Hepatocyte (in vitro differentiated cells): ENCODE results near the gene ZNRF3. TPM values are rescaled to one million over a fixed set of nuclear protein-coding genes. Genes with fewer than 3 reads are reported as not detected.

Experiments used
- DNase-seq: peaks from one replicate; pipeline ENCODE4 v3.0.0-alpha.2; 2016; ENCODE audit warnings: low spot score
- H2AFZ ChIP-seq: fragments of 200-600 bp; sonication (generic); 2 replicates; pipeline ENCODE4 v1.6.0; 2016; ENCODE audit warnings: antibody characterized with exemption, mild to moderate bottlenecking
- H3K27ac ChIP-seq: fragments of 200-600 bp; sonication (generic); 2 replicates; pipeline ENCODE4 v1.5.1; 2016; ENCODE audit warnings: mild to moderate bottlenecking
- H3K27me3 ChIP-seq: fragments of 200-600 bp; sonication (generic); 2 replicates; pipeline ENCODE4 v1.6.1; 2016
- H3K36me3 ChIP-seq: fragments of 200-600 bp; sonication (generic); replicated peaks from 2 replicates; pipeline ENCODE4 v1.5.1; 2016; ENCODE audit warnings: low read depth; ENCODE audit not compliant: insufficient read depth
- H3K4me1 ChIP-seq: fragments of 200-600 bp; sonication (generic); 2 replicates; pipeline ENCODE4 v1.5.1; 2016; ENCODE audit warnings: mild to moderate bottlenecking, moderate library complexity; ENCODE audit not compliant: insufficient read depth
- H3K4me2 ChIP-seq: fragments of 200-600 bp; sonication (generic); 2 replicates; pipeline ENCODE4 v1.6.0; 2016
- H3K4me3 ChIP-seq: fragments of 200-600 bp; sonication (generic); 2 replicates; pipeline ENCODE4 v1.5.1; 2016; ENCODE audit warnings: mild to moderate bottlenecking
- H3K79me2 ChIP-seq: fragments of 200-600 bp; sonication (generic); 2 replicates; pipeline ENCODE4 v1.6.0; 2017; ENCODE audit warnings: mild to moderate bottlenecking
- H3K9me2 ChIP-seq: fragments of 200-600 bp; sonication (generic); replicated peaks from 2 replicates; pipeline ENCODE4 v1.6.0; 2017; ENCODE audit warnings: mild to moderate bottlenecking; ENCODE audit not compliant: insufficient read depth
- H3K9me3 ChIP-seq: fragments of 200-600 bp; sonication (generic); 2 replicates; pipeline ENCODE4 v1.5.1; 2016; ENCODE audit warnings: low read depth, mild to moderate bottlenecking
- H4K20me1 ChIP-seq: fragments of 200-600 bp; sonication (generic); 2 replicates; pipeline ENCODE4 v1.6.0; 2016; ENCODE audit warnings: mild to moderate bottlenecking; ENCODE audit not compliant: insufficient read depth, poor library complexity, severe bottlenecking
- EZH2 ChIP-seq: fragments of 200-600 bp; sonication (generic); IDR thresholded peaks from 2 replicates; pipeline ENCODE4 v1.6.1; 2016; ENCODE audit warnings: antibody characterized with exemption, mild to moderate bottlenecking, borderline replicate concordance
- EZH2phosphoT487 ChIP-seq: fragments of 200-600 bp; sonication (generic); IDR thresholded peaks from one replicate; pipeline ENCODE4 v1.6.1; 2018; ENCODE audit warnings: antibody characterized with exemption, mild to moderate bottlenecking, low read depth, moderate library complexity; ENCODE audit not compliant: unreplicated experiment, severe bottlenecking
- WGBS: methylation state at CpG from one replicate; pipeline ENCODE4 v1.1.6; 2016; ENCODE audit warnings: low lambda C conversion rate; ENCODE audit errors: missing lambda C conversion rate; 5-methylcytosine and 5-hydroxymethylcytosine counted together
- polyA plus RNA-seq: library from polyadenylated mRNA; unstranded; fragments of >200 nt; fragmentation: Nextera tagmentation; extraction: Ambion mirVana; gene quantifications from 2 replicates; pipeline ENCODE4 v1.2.1, GENCODE V29; 2016
- total RNA-seq: library from RNA; depleted of rRNA; stranded (reverse); fragments of >200 nt; gene quantifications from 2 replicates; pipeline ENCODE4 v1.2.3, GENCODE V29; 2014
- TF ChIP-seq, protein P1 (sequence below): fragments of 200-600 bp; sonication (generic); IDR thresholded peaks from 2 replicates; pipeline ENCODE4 v1.5.1; 2016; ENCODE audit warnings: antibody characterized with exemption, mild to moderate bottlenecking; ENCODE audit not compliant: poor library complexity

The ZNRF3 gene
- total and polyA plus RNA-seq, 2 experiments from 2014 or later = 8.9 to 14.7 TPM

DNA sequence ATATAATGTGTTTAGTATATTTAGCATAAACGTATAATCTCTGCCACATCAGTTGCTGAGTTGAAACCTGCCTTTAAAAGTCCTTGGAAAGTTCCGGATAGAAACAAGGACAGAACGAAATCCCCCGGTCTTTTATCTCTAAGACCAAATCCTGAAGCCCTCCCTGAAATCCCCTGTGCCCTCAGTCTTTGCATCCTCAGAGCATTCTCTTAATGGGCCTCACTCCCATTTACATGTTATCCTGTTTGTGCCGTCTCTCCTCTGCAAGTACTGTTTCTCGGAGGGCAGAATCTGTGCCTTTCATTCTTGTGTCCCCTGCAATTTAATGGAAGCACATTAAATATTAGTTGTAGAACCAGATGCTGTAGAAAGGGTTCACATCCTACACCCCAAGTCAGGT lies 56.0 kb downstream of the ZNRF3 start:
- Histone ChIP-seq H3K9me3 (no peaks in the 10 kb centered on the region), H3K4me1 (peaks cover 14% of the 10 kb centered on the region), H3K27ac (no peak overlapping the region), H4K20me1 (no peaks in the 10 kb centered on the region), H3K4me2 (no peak overlapping the region), H3K4me3 (no peak overlapping the region), H3K36me3 (no peaks in the 10 kb centered on the region), H3K9me2 (no peaks in the 10 kb centered on the region), H2AFZ (no peak overlapping the region), H3K27me3 (no peaks in the 10 kb centered on the region), H3K79me2 (peaks cover 77% of the 10 kb centered on the region)
- TF ChIP-seq, protein P1, sequence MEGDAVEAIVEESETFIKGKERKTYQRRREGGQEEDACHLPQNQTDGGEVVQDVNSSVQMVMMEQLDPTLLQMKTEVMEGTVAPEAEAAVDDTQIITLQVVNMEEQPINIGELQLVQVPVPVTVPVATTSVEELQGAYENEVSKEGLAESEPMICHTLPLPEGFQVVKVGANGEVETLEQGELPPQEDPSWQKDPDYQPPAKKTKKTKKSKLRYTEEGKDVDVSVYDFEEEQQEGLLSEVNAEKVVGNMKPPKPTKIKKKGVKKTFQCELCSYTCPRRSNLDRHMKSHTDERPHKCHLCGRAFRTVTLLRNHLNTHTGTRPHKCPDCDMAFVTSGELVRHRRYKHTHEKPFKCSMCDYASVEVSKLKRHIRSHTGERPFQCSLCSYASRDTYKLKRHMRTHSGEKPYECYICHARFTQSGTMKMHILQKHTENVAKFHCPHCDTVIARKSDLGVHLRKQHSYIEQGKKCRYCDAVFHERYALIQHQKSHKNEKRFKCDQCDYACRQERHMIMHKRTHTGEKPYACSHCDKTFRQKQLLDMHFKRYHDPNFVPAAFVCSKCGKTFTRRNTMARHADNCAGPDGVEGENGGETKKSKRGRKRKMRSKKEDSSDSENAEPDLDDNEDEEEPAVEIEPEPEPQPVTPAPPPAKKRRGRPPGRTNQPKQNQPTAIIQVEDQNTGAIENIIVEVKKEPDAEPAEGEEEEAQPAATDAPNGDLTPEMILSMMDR = no peak
- TF ChIP-seq EZH2 = no peak
- WGBS = 59% methylated on average over 6 of the region's 6 CpGs
- no peak for DNase-seq

DNA sequence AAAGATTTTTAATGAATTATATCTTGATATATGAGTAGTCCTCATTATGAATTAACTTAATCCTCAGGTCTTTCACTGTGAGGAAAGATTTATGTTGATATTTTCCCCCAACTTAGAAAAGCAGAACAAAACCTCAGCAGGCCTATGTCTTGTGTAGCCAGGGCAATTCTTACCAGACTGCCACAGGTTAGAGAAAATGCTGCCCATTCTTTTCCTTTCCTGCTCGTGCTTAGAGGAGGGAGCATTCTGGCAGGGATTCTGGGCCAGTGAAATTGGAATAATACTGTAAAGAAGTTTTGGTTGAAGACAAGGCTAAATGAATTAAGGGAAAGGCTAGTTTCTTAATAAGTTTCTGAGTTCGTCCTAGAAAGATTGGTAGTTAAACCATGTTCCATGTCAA lies 56.6 kb downstream of the ZNRF3 start:
- Histone ChIP-seq H3K36me3 (no peaks in the 10 kb centered on the region), H2AFZ (no peak overlapping the region), H3K9me2 (no peaks in the 10 kb centered on the region), H3K4me3 (no peak overlapping the region), H3K79me2 (peaks cover 77% of the 10 kb centered on the region), H3K4me1 (peaks cover 14% of the 10 kb centered on the region), H4K20me1 (no peaks in the 10 kb centered on the region), H3K27ac (no peak overlapping the region), H3K4me2 (no peak overlapping the region), H3K27me3 (no peaks in the 10 kb centered on the region), H3K9me3 (no peaks in the 10 kb centered on the region)
- WGBS = 65% methylated on average over 2 of the region's 2 CpGs
- DNase-seq = no peak
- TF ChIP-seq EZH2phosphoT487 = no peak
- TF ChIP-seq EZH2 = no peak
- TF ChIP-seq, protein P1 = no peak

DNA sequence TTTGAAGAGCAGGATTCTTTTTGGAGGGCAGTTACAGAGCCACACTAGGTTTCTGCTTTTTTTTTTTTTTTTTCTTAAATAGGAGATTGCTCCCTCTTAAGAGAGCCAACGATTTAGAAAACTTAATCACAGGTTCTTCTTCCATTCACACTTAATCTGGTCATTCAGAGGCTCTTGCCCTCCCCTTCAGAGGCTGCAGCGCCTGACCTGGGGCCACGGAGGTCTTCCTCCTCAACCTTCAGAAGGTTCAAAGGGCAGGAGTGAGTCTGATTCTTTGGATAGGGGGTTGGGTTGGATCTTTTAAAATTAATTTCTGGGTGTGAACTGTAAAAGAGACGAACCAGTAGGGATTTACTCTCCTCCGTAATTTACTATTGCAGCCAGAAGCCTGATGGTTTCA lies 57.1 kb downstream of the ZNRF3 start:
- Histone ChIP-seq H3K9me2 (no peaks in the 10 kb centered on the region), H3K27me3 (no peaks in the 10 kb centered on the region), H4K20me1 (no peaks in the 10 kb centered on the region), H3K4me2 (no peak overlapping the region), H3K9me3 (no peaks in the 10 kb centered on the region), H2AFZ (no peak overlapping the region), H3K27ac (no peak overlapping the region), H3K79me2 (peaks cover 77% of the 10 kb centered on the region), H3K36me3 (no peaks in the 10 kb centered on the region), H3K4me3 (no peak overlapping the region), H3K4me1 (peaks cover 14% of the 10 kb centered on the region)
- no peak for DNase-seq
- no peak for TF ChIP-seq EZH2
- TF ChIP-seq EZH2phosphoT487 = no peak
- TF ChIP-seq, protein P1 = no peak
- WGBS = 65% methylated on average over 5 of the region's 5 CpGs

DNA sequence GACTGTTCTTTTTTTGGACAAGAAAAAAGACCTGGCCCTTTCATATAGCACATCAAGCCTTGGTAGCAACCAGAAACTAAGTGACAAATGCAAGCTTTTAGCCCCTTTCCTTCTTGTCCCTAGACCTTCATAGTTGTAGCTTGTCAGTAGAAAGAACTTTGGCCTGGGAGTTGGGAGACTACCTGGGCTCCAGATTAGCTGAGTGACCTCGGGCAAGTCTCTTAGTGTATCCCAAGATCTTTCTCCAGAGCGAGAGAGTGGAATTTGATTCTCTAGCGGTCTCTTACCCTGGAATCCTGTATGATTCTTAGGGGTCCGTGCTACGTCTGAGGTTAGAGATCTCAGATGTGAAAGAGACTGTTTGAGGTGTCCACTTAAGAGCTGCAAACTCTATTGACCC lies 59.0 kb downstream of the ZNRF3 start:
- H3K9me3 ChIP-seq = no peaks in the 10 kb centered on the region
- no peaks in the 10 kb centered on the region for H3K27me3 ChIP-seq
- peaks cover 80% of the 10 kb centered on the region for H3K79me2 ChIP-seq
- H3K4me1 ChIP-seq = peaks cover 14% of the 10 kb centered on the region
- no peak overlapping the region for H3K4me3 ChIP-seq
- H4K20me1 ChIP-seq = no peaks in the 10 kb centered on the region
- H3K27ac ChIP-seq = peak overlapping the region; percentile 19
- H3K9me2 ChIP-seq = no peaks in the 10 kb centered on the region
- TF ChIP-seq, protein P1 = no peak
- TF ChIP-seq EZH2phosphoT487 (no peak), EZH2 (no peak)
- WGBS = 79% methylated on average over 5 of the region's 5 CpGs
- H2AFZ ChIP-seq = no peak overlapping the region
- H3K4me2 ChIP-seq = peak overlapping the region; percentile 20
- H3K36me3 ChIP-seq = no peaks in the 10 kb centered on the region
- DNase-seq = no peak
